Measurements from ENCODE around the gene IVD.

DNA sequence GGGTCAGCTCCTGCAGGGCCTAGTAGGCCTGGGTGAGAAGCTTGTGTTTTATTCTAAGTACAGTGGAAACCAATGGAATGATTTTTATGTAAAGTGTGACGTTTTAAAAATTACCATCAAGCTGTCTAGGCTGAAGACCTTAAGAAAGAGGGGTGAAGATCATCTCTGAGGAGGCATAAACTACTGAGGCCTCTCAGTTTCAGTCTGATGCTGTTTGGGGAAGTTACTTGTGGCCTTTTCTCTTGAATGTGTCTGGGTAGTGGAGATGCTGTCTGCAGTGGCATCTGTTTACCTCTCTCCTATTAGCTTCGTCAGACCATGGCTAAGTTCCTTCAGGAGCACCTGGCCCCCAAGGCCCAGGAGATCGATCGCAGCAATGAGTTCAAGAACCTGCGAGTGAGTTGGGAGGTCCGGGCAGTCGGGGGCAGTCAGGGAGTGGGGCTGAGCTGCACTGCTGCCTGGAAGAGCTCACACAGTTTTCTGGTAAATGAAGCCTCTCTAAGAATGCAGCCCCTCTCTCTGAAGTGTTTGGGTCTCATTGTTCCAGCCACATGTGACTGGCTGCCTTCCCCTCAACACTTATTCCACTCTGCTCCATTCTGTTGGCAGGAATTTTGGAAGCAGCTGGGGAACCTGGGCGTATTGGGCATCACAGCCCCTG lies 1.9 kb downstream of the IVD start:
- no peak for TF ChIP-seq CTCF (IDR thresholded peaks at IDR 0.05 in 4 of 5, conservative IDR thresholded peaks at IDR 0.05 in 1 of 5)
- TF ChIP-seq POLR2A (IDR thresholded peaks at IDR 0.05), result no peak
